Measurements from ENCODE around the gene GFOD1.
"Not testable (repeated sequence)": the region's sequence is repeated elsewhere in the genome, so short reads cannot be mapped to it uniquely, and the experiment has no call there.

Gene GFOD1

GRCh38 chr6:13511141-13511571, 23.8 kb upstream of the GFOD1 start:
- not testable (repeated sequence) for DNase-seq

- DNase-seq, result not testable (repeated sequence)
Observed at GRCh38 chr6:13510433-13510832, 23.0 kb upstream of the GFOD1 start.

DNA sequence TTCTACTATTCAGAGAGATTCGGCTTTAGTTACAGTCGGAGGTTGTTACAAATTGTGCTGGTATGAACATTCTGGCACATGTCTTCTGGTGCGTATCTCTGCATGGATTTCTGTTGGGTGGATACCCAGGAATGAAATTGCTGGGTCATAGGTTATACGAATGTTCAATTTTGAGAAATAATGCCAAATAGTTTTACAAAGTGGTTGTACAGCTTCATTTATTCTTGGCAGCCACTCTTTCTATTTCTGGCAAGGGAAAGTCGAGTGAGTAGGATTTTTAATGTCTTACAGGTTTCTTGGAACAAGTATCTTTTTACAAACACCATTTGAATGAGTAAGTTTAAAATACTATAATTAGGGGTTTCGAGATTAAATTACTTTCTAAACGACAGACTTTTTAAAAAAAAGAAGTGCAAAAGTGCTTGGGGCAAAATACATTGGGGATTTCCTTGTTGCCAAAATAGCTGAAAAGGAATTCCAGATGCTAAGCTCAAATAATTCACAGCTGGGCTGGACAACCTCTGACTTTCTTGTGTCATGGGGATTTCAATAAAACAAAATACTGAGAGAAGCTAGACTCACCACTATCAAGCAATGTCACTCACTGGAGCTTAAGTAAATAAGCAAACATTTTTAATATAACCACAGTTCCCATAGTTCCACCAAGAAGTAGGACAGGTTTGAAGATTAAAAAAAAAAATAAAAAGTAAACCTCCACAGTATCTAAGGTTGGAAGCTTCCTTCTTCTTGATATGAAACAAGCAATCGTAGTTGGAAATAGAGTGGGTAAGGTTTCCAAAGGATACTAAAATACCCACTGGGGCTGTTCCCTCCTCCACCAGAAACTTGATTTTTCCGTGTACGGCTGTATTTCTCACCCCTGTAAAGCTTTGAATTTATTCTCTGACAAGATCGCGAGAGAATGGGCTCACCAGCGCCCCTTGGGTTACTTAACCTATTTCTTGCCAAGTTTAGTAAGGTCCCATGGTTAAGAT, 21.6 kb upstream of the GFOD1 start:
- no peak for DNase-seq

DNA sequence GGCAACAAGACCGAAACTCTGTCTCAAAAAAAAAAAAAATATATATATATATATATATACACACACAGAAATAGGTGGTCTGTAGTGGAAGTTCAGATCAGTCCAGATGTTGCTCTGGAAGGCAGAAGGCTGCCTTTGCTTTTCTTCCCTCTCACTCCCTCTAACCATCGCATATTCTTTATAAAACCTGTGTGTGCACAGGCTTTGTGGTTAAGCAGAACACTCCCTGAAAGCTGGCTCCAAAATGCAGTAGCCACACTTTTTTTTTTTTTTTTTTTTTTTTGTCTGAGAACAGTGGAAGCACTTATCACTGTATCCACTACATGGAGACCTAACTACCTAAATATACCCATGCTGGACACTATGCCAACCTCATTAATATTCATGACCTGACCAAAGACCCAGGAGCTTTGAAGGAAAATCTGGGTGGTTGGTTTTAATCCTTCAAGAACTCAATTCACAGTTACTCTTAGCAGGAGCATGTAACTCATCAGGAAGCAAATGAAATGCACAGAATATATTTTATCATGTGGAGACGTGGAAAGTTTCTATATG, 20.0 kb upstream of the GFOD1 start:
- DNase-seq, result no peak

DNA sequence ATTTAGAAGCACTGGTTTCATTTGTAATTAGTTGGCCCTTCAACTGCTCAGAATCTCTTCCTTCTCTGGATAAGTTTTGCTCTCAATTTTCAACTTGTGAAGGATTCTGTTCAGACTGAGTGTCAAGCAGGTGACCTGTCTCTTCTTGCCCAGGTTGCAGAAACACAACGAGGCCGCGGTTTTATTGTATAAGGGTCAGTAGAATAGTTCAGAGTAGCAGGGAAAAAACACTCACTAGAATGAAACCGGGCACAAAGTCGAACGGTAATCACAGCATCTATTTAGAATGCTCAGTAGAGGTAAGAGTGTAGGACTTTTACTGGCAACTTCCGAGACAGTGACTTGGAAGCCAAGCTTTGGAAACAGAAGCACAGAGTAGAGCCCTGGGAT, 17.9 kb upstream of the GFOD1 start:
- no peak for DNase-seq

DNA sequence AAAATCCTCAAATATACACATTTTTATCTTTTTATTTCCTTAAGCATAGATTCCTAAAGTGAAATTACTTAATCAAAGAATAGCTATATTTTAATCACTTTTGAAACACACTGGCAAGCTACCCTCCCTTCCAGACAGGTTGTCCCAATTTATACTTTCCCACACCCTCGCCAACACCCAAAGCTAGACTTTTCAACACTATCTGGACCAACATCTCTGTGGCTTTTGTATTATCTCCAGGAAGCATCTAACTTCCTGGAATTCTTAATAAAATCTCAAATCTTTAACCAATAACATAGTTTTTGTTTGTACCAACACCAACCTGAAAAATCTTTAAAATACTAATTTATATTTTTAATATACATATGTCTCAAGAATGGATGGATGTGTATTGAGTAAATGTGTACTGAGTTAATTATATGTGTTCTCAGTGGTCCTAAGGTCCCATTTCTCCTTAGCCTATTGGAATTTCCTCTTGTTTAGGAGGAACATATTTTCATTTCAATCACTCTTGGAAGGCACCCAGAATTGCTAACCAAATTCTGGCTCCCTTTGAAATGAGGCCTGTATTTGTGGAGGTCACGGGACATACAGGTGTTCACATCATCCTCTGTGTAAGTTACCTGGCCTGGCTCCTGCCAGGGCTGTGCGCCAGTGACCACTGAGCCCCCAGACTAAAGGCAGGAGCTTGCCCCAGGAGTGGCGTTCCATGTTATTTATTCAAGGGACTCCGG, 17.4 kb upstream of the GFOD1 start:
- no peak for DNase-seq

DNA sequence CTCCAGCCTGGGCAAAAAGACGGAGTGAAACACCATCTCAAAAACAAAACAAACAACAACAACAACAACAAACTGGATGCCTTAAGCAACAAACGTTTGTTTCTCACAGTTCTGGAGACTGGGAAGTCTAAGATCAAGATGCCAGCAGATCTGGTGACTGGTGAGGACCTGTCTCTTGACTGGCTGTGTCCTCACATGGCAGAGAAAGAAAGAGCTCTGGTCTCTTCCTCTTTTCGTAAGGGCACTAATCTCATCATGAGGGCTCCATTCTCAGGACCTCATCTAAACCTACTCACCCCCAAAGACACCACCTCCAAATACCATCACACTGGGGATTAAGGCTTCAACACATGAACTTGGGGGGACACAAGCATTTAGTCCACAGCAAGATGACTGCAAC, 13.5 kb upstream of the GFOD1 start:
- DNase-seq, result no peak

DNA sequence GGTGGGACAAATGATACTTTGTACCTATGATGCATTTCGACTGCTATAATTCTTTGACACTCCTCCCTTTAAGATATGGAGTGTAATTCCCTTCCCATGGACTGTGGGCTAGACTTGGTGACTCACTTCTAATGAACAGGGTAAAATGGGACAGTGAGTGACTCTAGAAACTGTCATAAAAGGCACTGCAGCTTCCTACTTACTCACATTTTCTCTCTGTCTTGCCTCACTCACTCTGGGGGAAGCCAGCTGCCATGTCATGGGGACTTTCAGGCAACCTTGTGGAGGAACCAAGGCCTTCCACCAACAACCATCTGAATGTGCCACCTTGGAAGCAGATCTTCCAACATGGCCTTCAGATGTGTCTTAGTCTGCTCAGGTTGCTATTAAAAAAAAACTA, 12.9 kb upstream of the GFOD1 start:
- no peak for DNase-seq

DNA sequence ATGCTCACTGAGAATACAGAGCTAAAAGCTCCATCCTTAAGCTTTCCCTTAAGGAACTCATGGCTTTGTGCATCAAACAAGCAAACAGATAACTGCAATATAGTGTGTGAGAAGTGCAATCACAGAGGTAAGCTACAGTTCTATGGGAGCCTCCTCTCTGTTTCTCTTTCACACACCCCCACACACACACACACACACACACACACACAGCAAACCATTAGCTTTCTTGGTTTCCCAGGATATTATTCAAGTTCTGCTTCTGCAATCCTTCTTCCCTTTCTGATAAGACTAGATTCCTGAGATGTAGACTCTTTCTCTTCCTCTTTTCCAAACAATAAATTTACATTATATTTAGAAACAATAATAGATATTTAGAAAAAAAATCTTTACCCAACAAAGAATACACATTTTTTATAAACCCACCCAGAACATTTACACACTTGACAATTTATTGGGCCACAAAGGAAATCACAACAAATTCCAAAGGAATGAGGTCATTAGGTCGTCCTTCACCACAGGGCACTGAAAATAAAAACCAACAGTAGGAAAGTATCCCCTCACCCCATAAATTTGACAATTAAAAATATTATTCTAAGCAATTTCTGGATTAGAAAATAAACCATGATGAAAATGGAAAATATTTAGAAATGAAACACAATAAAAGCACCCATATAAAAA, 9.3 kb upstream of the GFOD1 start:
- no peak for DNase-seq

- DNase-seq, result no peak
Observed at GRCh38 chr6:13495818-13496217, 8.4 kb upstream of the GFOD1 start.

GRCh38 chr6:13495112-13495776, 7.8 kb upstream of the GFOD1 start:
- DNase-seq, result no peak

GRCh38 chr6:13494137-13494536, 6.7 kb upstream of the GFOD1 start:
- DNase-seq, result no peak

- no peak for DNase-seq
Observed at GRCh38 chr6:13493147-13493546, 5.7 kb upstream of the GFOD1 start.

GRCh38 chr6:13492357-13492756, 5.0 kb upstream of the GFOD1 start:
- no peak for DNase-seq

GRCh38 chr6:13491538-13491937, 4.1 kb upstream of the GFOD1 start:
- DNase-seq, result no peak

DNA sequence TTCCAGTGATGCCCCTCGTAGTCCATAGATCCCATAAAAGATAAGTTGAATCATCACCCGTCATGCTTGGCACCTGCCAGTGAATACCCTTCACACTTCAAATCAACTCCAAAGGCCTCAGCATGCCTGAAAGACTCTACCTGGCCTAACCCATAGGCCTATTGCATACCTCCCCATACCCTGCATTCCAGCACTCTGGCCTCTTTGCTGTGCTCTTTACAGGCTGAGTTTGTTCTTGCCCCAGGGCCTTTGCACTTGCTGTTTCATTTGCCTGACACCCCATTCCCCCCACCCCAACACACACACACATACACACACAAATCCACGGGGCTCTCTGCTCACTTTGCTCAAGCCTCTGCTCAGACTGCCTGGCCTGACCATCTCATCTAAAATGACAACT, 3.0 kb upstream of the GFOD1 start:
- no peak for DNase-seq

GRCh38 chr6:13488896-13489237, 1.5 kb upstream of the GFOD1 start:
- DNase-seq, result no peak

- peak; percentile 73 for DNase-seq
Observed at GRCh38 chr6:13488015-13488895, 855 bp upstream of the GFOD1 start.

GRCh38 chr6:13486679-13487121, 700 bp downstream of the GFOD1 start:
- peak; percentile 86 for DNase-seq

GRCh38 chr6:13485923-13486562, 1.4 kb downstream of the GFOD1 start:
- DNase-seq, result peak; percentile 73

- no peak for DNase-seq
Observed at GRCh38 chr6:13485303-13485702, 2.1 kb downstream of the GFOD1 start.

Data from activated CD8-positive, alpha-beta memory T cell treated with anti-CD3 and anti-CD28 coated beads for 24 hours (primary cell).